Osteoblast (primary cell): Measurements from ENCODE around the gene PRB3. TPM values are rescaled to one million over a fixed set of nuclear protein-coding genes. Genes with fewer than 3 reads are reported as not detected.

Source experiments
- DNase-seq: peaks from one replicate; pipeline ENCODE4 v3.0.0; 2011; ENCODE audit warnings: low spot score, mixed read lengths; ENCODE audit not compliant: insufficient read length; ENCODE audit errors: missing footprints
- H2AFZ ChIP-seq: 2 replicates; pipeline ENCODE4 v1.6.0; 2011; ENCODE audit warnings: mild to moderate bottlenecking, low read length
- H3K27ac ChIP-seq: 2 replicates; pipeline ENCODE4 v1.5.1; 2011; ENCODE audit warnings: mild to moderate bottlenecking, low read depth, low read length, moderate library complexity
- H3K27me3 ChIP-seq: 2 replicates; pipeline ENCODE4 v1.6.0; 2012; ENCODE audit warnings: mild to moderate bottlenecking, control low read depth, inconsistent platforms, low read length, moderate library complexity; ENCODE audit not compliant: insufficient read depth
- H3K36me3 ChIP-seq: 2 replicates; pipeline ENCODE4 v1.5.1; 2011; ENCODE audit warnings: mild to moderate bottlenecking, low read length, control low read depth, moderate library complexity; ENCODE audit not compliant: insufficient read depth
- H3K4me1 ChIP-seq: 2 replicates; pipeline ENCODE4 v1.5.1; 2011; ENCODE audit warnings: mild to moderate bottlenecking, low read length, control low read depth, moderate library complexity; ENCODE audit not compliant: insufficient read depth
- H3K4me2 ChIP-seq: 2 replicates; pipeline ENCODE4 v1.6.0; 2011; ENCODE audit warnings: mild to moderate bottlenecking, low read length; ENCODE audit not compliant: insufficient read depth
- H3K4me3 ChIP-seq: fragments of 200-600 bp; sonication (generic); 3 replicates; pipeline ENCODE4 v1.5.1; 2012; ENCODE audit warnings: mild to moderate bottlenecking, low read length, inconsistent platforms; ENCODE audit not compliant: insufficient read depth
- H3K79me2 ChIP-seq: 2 replicates; pipeline ENCODE4 v1.6.0; 2012; ENCODE audit warnings: mild to moderate bottlenecking, low read length, control low read depth, inconsistent platforms; ENCODE audit not compliant: insufficient read depth
- H3K9me3 ChIP-seq: 2 replicates; pipeline ENCODE4 v1.5.1; 2011; ENCODE audit warnings: low read depth, low read length, control low read depth
- H4K20me1 ChIP-seq: 2 replicates; pipeline ENCODE4 v1.6.0; 2012; ENCODE audit warnings: mild to moderate bottlenecking, low read length, control low read depth; ENCODE audit not compliant: insufficient read depth
- CTCF ChIP-seq: IDR thresholded peaks from 2 replicates; pipeline ENCODE4 v1.5.1; 2011; ENCODE audit warnings: mild to moderate bottlenecking, low read depth, low read length, moderate library complexity; ENCODE audit errors: extremely low read depth
- total RNA-seq: library from RNA; depleted of rRNA; stranded (reverse); fragments of >200 nt; gene quantifications from 2 replicates; pipeline ENCODE4 v1.2.3, GENCODE V29; 2012

The PRB3 gene
- total RNA-seq, 1 donor, result not detected

GRCh38 chr12:11264501-11264900, 5.0 kb downstream of the PRB3 start:
- Histone ChIP-seq H3K9me3 (no peaks in the 10 kb centered on the region), H3K4me1 (no peaks in the 10 kb centered on the region), H3K4me3 (no peak overlapping the region), H3K27ac (no peak overlapping the region), H3K4me2 (no peak overlapping the region), H3K27me3 (no peaks in the 10 kb centered on the region), H3K79me2 (no peaks in the 10 kb centered on the region), H2AFZ (no peak overlapping the region), H4K20me1 (no peaks in the 10 kb centered on the region), H3K36me3 (no peaks in the 10 kb centered on the region)
- no peak for DNase-seq
- TF ChIP-seq CTCF, result no peak

- Histone ChIP-seq H3K36me3 (no peaks in the 10 kb centered on the region), H3K79me2 (no peaks in the 10 kb centered on the region), H3K4me3 (no peak overlapping the region), H3K4me2 (no peak overlapping the region), H3K27ac (no peak overlapping the region), H4K20me1 (no peaks in the 10 kb centered on the region), H3K4me1 (no peaks in the 10 kb centered on the region), H2AFZ (no peak overlapping the region), H3K27me3 (no peaks in the 10 kb centered on the region), H3K9me3 (no peaks in the 10 kb centered on the region)
- TF ChIP-seq CTCF, result no peak
- no peak for DNase-seq
Observed at GRCh38 chr12:11246489-11246888, 23.0 kb downstream of the PRB3 start.

- H3K27me3 ChIP-seq, result no peaks in the 10 kb centered on the region
- no peaks in the 10 kb centered on the region for H3K9me3 ChIP-seq
- no peak for TF ChIP-seq CTCF
- no peak overlapping the region for H3K4me2 ChIP-seq
- no peaks in the 10 kb centered on the region for H3K79me2 ChIP-seq
- no peaks in the 10 kb centered on the region for H3K4me1 ChIP-seq
- H3K36me3 ChIP-seq, result no peaks in the 10 kb centered on the region
- DNase-seq, result no peak
- H3K4me3 ChIP-seq, result no peak overlapping the region
- no peak overlapping the region for H3K27ac ChIP-seq
- no peaks in the 10 kb centered on the region for H4K20me1 ChIP-seq
- no peak overlapping the region for H2AFZ ChIP-seq
Observed at GRCh38 chr12:11242656-11243055, 26.9 kb downstream of the PRB3 start.

- no peaks in the 10 kb centered on the region for H3K4me1 ChIP-seq
- no peak overlapping the region for H3K4me2 ChIP-seq
Observed at GRCh38 chr12:11240348-11240930, 29.1 kb downstream of the PRB3 start.

More at GRCh38 chr12:11240348-11240930, 29.1 kb downstream of the PRB3 start:
- no peak for TF ChIP-seq CTCF
- Histone ChIP-seq H4K20me1 (no peaks in the 10 kb centered on the region), H3K27me3 (no peaks in the 10 kb centered on the region), H3K79me2 (no peaks in the 10 kb centered on the region), H2AFZ (no peak overlapping the region), H3K27ac (no peak overlapping the region), H3K9me3 (no peaks in the 10 kb centered on the region), H3K36me3 (no peaks in the 10 kb centered on the region), H3K4me3 (no peak overlapping the region)
- no peak for DNase-seq
